Measurements from ENCODE around the gene DYNC1H1. TPM values are rescaled to one million over a fixed set of nuclear protein-coding genes. Genes with fewer than 3 reads are reported as not detected.

The DYNC1H1 gene
- total and polyA plus RNA-seq, 2 experiments from 2014 or later: 141 to 405 TPM

DNA sequence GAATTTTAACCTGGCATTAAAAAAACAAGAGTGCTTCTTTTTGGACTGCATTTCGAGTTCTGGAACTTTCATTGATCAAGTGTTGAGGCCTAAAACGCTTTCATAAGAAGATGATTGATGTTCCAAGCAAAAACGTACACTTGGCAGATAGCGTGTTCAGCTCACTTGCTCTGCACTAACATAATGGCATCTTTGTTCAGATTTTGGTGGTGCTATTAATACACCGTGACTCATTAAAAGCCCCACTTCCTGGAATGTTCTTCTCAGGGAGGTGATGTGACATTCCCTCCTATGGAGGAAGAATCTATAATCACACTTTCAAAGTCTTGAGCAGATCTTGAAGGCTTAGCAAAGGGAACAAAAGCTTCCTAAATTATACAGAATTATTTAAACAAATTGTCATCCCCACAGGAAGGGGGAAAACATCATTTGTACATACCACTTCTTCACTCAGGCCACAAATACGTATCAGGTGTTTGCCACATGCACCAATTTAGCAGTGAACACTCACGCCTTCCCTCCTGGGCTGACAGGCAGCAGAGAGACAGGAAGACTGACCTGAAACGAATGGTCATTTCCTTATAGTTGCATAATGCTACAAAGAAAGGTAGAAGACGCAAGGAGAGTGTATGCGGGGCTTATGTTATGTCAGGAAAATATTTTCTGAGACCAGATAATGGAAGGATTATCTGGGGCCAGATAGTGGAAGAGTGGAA is 107.1 kb downstream of the DYNC1H1 start:
- Histone ChIP-seq H3K79me2 (no peaks in the 10 kb centered on the region), H4K20me1 (ENCODE audit: insufficient read depth, poor library complexity, severe bottlenecking) (no peaks in the 10 kb centered on the region), H3K27me3 (no peaks in the 10 kb centered on the region), H3K9me2 (replicated peaks; ENCODE audit: insufficient read depth) (no peaks in the 10 kb centered on the region), H2AFZ (no peak overlapping the region), H3K4me1 (ENCODE audit: insufficient read depth) (no peaks in the 10 kb centered on the region), H3K4me2 (no peak overlapping the region), H3K36me3 (replicated peaks; ENCODE audit: insufficient read depth, low read depth) (no peaks in the 10 kb centered on the region), H3K9me3 (ENCODE audit: low read depth) (no peaks in the 10 kb centered on the region), H3K27ac (no peak overlapping the region), H3K4me3 (no peak overlapping the region)
- WGBS (ENCODE audit: low lambda C conversion rate, missing lambda C conversion rate): 83% methylated on average over 10 of the region's 10 CpGs
- no peak for DNase-seq (ENCODE audit: low spot score)
- TF ChIP-seq, protein P1, sequence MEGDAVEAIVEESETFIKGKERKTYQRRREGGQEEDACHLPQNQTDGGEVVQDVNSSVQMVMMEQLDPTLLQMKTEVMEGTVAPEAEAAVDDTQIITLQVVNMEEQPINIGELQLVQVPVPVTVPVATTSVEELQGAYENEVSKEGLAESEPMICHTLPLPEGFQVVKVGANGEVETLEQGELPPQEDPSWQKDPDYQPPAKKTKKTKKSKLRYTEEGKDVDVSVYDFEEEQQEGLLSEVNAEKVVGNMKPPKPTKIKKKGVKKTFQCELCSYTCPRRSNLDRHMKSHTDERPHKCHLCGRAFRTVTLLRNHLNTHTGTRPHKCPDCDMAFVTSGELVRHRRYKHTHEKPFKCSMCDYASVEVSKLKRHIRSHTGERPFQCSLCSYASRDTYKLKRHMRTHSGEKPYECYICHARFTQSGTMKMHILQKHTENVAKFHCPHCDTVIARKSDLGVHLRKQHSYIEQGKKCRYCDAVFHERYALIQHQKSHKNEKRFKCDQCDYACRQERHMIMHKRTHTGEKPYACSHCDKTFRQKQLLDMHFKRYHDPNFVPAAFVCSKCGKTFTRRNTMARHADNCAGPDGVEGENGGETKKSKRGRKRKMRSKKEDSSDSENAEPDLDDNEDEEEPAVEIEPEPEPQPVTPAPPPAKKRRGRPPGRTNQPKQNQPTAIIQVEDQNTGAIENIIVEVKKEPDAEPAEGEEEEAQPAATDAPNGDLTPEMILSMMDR (IDR thresholded peaks at IDR 0.05; ENCODE audit: poor library complexity): no peak
- TF ChIP-seq EZH2 (IDR thresholded peaks at IDR 0.05; ENCODE audit: borderline replicate concordance) (no peak), EZH2phosphoT487 (IDR thresholded peaks at IDR 0.05; ENCODE audit: low read depth, severe bottlenecking, unreplicated experiment) (no peak)

DNA sequence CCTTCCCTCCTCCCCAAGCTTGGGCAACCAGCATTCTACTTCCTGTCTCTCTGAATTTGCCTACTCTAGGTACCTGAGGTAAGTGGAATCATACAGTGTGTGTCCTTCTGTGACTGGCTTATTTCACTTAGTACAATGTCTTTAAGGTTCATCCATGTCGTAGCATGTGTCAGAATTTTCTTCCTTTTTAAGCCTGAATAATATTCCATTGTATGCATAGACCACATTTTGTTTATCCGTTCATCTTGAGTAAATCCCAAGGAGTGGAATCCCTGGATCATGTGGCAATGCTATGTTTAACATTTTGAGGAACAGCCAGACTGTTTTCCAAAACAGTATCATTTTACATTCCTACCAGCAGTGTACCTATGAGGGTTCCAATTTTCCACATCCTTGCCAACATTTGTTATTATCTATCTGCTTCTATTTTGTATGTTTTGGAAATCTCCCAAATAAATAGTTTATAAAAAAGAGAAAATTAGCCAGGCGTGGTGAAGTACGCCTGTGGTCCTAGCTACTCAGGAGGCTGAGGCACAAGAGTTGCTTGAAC is 110.1 kb downstream of the DYNC1H1 start:
- Histone ChIP-seq H4K20me1 (ENCODE audit: insufficient read depth, poor library complexity, severe bottlenecking) (no peaks in the 10 kb centered on the region), H3K4me2 (no peak overlapping the region), H3K9me3 (ENCODE audit: low read depth) (no peaks in the 10 kb centered on the region), H3K36me3 (replicated peaks; ENCODE audit: insufficient read depth, low read depth) (no peaks in the 10 kb centered on the region), H3K27ac (no peak overlapping the region), H3K4me1 (ENCODE audit: insufficient read depth) (no peaks in the 10 kb centered on the region), H3K9me2 (replicated peaks; ENCODE audit: insufficient read depth) (no peaks in the 10 kb centered on the region), H3K27me3 (no peaks in the 10 kb centered on the region), H3K4me3 (no peak overlapping the region), H2AFZ (no peak overlapping the region), H3K79me2 (no peaks in the 10 kb centered on the region)
- no peak for DNase-seq (ENCODE audit: low spot score)
- TF ChIP-seq, protein P1 (IDR thresholded peaks at IDR 0.05; ENCODE audit: poor library complexity): no peak
- no peak for TF ChIP-seq EZH2phosphoT487 (IDR thresholded peaks at IDR 0.05; ENCODE audit: low read depth, severe bottlenecking, unreplicated experiment)
- TF ChIP-seq EZH2 (IDR thresholded peaks at IDR 0.05; ENCODE audit: borderline replicate concordance): no peak
- WGBS (ENCODE audit: low lambda C conversion rate, missing lambda C conversion rate): 97% methylated on average over 4 of the region's 4 CpGs

DNA sequence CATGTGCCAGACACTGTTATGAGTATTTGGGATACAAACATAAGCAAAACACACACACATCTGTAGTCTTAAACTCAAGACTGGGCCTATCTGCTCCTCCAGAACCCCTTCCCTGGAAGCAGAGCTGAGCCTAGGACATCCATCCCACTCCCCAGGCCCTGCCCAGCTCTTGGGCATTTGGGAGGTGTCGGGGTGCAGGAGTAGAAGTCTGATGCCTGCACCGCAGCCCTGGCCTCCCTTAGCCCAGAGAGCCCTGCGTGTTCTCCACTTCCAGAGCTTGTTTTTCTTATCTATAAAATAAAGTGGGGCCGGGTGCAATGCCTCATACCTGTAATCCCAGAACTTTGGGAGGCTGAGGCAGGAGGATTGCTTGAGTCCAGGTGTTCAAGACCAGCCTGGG is 110.8 kb downstream of the DYNC1H1 start:
- Histone ChIP-seq H3K27me3 (no peaks in the 10 kb centered on the region), H4K20me1 (ENCODE audit: insufficient read depth, poor library complexity, severe bottlenecking) (no peaks in the 10 kb centered on the region), H2AFZ (no peak overlapping the region), H3K36me3 (replicated peaks; ENCODE audit: insufficient read depth, low read depth) (no peaks in the 10 kb centered on the region), H3K4me3 (no peak overlapping the region), H3K9me2 (replicated peaks; ENCODE audit: insufficient read depth) (no peaks in the 10 kb centered on the region), H3K9me3 (ENCODE audit: low read depth) (no peaks in the 10 kb centered on the region), H3K27ac (no peak overlapping the region), H3K79me2 (no peaks in the 10 kb centered on the region), H3K4me2 (no peak overlapping the region), H3K4me1 (ENCODE audit: insufficient read depth) (no peaks in the 10 kb centered on the region)
- DNase-seq (ENCODE audit: low spot score): no peak
- TF ChIP-seq, protein P1 (IDR thresholded peaks at IDR 0.05; ENCODE audit: poor library complexity): no peak
- TF ChIP-seq EZH2 (IDR thresholded peaks at IDR 0.05; ENCODE audit: borderline replicate concordance) (no peak), EZH2phosphoT487 (IDR thresholded peaks at IDR 0.05; ENCODE audit: low read depth, severe bottlenecking, unreplicated experiment) (no peak)
- 92% methylated on average over 4 of the region's 4 CpGs for WGBS (ENCODE audit: low lambda C conversion rate, missing lambda C conversion rate)

Measured in hepatocyte (in vitro differentiated cells).